Measurements from ENCODE around the gene MFSD2B.
"Not testable (repeated sequence)": the region's sequence is repeated elsewhere in the genome, so short reads cannot be mapped to it uniquely, and the experiment has no call there.

The MFSD2B gene, protein sequence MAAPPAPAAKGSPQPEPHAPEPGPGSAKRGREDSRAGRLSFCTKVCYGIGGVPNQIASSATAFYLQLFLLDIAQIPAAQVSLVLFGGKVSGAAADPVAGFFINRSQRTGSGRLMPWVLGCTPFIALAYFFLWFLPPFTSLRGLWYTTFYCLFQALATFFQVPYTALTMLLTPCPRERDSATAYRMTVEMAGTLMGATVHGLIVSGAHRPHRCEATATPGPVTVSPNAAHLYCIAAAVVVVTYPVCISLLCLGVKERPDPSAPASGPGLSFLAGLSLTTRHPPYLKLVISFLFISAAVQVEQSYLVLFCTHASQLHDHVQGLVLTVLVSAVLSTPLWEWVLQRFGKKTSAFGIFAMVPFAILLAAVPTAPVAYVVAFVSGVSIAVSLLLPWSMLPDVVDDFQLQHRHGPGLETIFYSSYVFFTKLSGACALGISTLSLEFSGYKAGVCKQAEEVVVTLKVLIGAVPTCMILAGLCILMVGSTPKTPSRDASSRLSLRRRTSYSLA

DNA sequence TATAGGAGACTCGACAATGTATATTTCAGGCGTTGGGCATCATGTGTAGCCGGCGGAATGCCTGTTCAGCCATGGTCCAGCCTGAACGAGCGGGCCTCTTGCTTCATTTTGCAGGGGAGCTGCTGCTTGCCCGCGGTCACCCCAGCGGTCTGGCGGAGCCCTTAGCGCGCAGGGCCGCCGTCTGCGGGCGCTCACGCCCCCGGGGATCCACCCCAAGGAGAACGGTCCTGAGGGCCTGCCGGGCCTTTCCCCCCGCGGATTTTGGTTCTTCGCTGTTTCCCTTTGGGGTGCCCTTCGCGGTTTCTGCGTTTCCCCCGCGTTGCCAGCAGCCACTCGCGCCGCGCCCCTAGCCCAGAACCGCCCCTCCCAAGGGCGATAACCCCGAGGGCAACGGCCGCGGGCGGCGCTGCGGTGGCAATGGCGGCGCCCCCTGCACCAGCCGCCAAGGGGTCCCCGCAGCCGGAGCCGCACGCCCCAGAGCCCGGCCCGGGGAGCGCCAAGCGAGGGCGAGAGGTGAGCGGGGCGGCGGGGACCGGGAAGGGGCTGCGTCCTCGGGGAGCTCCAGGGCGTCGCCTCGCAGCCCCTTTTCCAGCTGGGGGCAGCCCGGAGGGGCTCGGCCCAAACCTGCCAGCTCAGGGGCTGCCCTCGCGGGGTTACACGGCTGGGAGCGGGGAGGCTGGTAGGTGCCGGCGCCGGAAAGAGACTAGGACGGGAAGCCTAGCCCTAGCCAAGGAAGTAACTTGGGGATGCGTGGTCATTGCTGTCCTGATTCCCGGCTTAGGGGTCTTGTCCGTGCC is at the start of gene MFSD2B:
TSS of gene MFSD2B (plus strand) at position 406 of the 797 bp plus-strand sequence. CDS start at position 418, 12 bp downstream.
- DNase-seq (ENCODE audit: low read depth) = no peak
- peak within 1 kb of the TSS; percentile 43 for H3K4me3 ChIP-seq (ENCODE audit: low read depth, low read length)

DNA sequence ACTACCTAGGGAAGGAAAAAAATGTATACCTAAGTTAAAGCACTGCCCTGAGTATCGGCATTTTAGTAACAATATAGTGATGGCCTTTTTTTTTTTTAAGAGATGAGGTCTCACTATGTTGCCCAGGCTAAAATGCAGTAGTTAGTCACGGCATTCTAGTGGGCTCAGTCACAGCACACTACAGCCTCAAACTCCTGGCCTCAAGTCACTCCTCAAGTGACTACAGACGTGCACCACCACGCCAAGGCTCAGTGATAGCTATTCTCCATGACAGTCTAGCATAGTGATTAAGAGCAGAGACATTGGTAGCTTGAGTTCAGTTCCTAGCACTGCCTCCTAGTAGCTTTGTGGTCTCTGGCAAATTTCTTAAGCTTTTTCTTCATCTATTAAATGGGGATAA is 42.0 kb upstream of the MFSD2B start:
- H3K4me3 ChIP-seq (ENCODE audit: low read depth, low read length) = no peak overlapping the region
- no peak for DNase-seq (ENCODE audit: low read depth)

DNA sequence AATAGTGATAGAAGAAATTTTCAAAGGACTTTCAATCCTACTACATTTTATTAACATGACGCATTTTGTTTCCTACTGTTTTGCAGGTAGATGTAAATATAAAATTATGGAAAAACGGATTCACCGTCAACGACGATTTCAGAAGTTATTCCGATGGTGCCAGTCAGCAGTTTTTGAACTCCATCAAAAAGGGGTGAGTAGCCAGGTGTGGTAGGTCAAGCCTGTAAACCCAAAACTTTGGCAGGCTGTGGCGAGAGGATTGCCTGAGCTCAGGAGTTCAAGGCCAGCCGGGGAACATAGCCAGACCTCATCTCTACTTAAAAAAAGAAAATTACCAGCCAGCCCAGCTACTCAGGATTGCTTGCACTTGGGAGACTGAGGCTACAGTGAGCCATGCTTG is 33.0 kb upstream of the MFSD2B start:
- no peak overlapping the region for H3K4me3 ChIP-seq (ENCODE audit: low read depth, low read length)
- DNase-seq (ENCODE audit: low read depth) = no peak

DNA sequence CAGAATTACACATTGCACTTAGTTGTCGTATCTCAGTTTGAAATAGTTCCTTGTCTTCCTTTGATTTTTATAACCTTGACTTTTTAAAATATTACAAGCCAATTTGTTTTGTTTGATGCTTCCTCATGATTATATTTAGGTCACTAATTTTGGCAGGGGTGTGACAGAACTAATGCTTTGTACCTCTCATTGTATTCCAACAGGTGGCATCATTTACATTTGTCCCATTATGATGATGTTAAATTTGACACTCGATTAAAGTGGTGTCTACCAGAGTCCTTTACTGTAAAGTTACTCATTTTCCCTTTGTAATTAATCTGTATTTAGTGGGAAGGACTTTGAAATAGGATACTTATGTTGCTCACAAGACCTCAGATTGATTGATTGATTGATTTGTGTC is 21.5 kb upstream of the MFSD2B start:
- no peak for DNase-seq (ENCODE audit: low read depth)
- H3K4me3 ChIP-seq (ENCODE audit: low read depth, low read length) = no peak overlapping the region

DNA sequence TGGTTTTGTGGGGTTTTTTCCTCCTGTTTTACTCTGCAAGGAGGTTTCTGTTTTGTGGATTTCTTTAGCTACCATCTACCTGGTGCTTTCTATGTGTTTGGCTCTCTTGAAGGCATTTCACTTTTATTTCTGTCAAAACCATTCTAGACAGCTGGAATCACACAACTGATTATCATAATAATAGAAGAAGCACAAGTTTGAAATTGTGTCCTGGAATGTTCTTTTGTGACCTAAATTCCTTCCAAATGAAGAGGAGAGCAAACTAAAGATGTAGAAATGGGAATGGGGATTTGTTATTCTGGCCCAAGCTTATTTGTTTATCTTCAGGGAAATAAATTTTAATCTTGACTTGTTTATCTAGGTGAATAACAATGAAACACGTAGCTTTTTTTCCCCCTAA is 17.0 kb upstream of the MFSD2B start:
- DNase-seq (ENCODE audit: low read depth) = no peak
- H3K4me3 ChIP-seq (ENCODE audit: low read depth, low read length) = no peak overlapping the region

DNA sequence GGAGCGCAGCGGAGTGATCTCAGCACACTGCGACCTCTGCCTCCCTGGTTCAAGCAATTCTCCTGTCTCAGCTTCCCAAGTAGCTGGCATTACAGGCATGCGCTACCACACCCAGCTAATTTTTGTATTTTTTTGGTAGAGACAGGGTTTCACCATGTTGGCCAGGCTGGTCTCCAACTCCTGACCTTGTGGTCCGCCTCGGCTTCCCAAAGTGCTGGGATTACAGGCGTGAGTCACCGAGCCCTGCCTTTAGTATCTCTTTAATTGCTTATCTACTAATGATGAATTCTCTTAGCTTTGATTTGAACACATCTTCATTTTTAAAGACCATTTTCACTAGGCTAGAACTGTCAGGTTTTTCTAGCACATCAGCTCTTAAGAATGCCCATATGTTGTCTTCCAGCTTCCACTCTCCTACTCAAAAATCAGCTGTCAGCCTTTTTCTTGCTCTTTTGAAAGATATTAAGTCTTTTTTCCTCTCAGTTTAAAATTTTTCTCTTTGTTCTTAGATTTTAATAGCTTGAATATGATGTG is 16.1 kb upstream of the MFSD2B start:
- no peak overlapping the region for H3K4me3 ChIP-seq (ENCODE audit: low read depth, low read length)
- DNase-seq (ENCODE audit: low read depth) = no peak

DNA sequence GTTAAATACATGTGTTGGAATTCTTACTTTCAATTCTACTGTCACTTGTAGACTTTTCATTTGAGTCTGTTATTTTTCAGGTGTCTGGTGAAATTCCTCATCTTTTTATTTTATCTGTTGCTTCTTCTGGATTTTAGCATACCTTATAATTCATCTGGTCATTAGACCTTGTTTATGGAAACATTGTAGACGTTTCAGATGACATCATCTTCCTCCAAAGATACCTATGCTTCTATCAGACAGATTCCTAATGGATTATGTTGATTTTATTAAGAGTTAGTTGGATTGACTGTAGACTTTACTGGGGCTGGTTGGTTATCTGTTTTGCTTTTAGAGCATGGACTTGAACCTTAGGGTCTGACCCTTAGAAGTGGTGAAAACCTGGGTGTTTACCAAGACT is 15.3 kb upstream of the MFSD2B start:
- no peak overlapping the region for H3K4me3 ChIP-seq (ENCODE audit: low read depth, low read length)
- DNase-seq (ENCODE audit: low read depth) = no peak

DNA sequence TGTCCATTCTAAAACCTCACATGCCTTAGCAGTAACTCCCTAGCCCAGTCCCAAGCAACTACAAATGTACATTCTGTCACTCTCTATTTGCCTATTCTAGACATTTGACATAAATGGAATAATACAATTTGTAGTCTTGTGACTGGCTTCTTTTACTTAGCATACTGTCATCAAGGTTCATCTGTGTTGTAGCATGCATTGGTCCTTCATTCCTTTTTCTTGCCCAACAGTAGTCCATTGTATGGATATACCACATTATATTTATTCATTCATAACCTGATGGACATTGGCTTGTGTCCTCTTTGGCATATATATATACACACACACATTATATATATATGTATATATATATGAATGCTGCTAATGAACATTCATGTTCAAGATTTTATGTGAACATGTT is 2.2 kb upstream of the MFSD2B start:
- DNase-seq (ENCODE audit: low read depth) = no peak
- no peak overlapping the region for H3K4me3 ChIP-seq (ENCODE audit: low read depth, low read length)

DNA sequence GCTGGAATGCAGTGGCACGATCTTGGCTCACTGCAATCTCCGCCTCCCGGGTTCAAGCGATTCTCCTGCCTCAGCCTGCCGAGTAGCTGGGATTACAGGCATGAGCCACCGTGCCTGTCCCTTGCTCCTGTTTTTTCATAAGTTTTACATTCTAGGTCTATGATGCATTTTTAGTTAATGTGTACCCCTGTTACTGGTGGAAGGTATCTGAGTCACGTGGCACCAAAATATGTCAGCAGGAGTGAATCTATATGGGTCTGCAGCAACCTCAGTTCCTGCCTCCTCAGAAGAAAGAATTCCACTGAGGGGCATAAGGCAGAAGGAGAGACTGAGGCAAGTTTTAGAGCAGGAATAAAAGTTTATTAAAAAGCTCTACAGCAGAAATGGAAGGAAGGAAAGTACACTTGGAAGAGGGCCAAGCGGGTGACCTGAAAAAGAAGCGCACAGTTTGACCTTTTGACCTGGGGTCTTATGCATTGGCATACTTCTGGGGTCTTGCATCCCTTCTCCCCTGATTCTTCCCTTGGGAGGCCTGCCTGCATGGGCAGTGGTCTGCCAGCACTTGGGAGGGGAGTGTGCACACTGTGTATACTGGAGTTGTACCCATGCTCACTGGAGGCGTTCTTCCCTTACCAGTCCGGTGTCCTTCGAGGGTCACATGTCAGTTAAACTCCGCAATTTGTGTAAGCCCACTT is 1.1 kb upstream of the MFSD2B start:
- no peak for DNase-seq (ENCODE audit: low read depth)
- no peak overlapping the region for H3K4me3 ChIP-seq (ENCODE audit: low read depth, low read length)

DNA sequence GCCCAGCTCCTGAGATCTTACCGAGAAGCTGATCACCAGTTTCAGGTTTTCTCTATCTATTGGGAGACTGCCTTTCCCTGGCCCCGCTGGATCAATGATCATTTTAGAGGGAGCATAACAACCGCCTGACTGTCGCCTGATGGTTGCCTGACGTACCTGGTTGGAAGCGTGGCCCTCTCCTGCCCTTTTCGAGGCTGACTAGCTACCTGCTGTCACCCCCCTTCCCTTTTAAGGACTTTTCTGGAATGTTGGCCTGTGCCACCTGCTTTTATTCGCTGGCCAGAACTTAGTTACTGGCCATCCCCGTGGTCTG is 562 bp upstream of the MFSD2B start:
- H3K4me3 ChIP-seq (ENCODE audit: low read depth, low read length) = peak overlapping the region; percentile 43
- DNase-seq (ENCODE audit: low read depth) = no peak

DNA sequence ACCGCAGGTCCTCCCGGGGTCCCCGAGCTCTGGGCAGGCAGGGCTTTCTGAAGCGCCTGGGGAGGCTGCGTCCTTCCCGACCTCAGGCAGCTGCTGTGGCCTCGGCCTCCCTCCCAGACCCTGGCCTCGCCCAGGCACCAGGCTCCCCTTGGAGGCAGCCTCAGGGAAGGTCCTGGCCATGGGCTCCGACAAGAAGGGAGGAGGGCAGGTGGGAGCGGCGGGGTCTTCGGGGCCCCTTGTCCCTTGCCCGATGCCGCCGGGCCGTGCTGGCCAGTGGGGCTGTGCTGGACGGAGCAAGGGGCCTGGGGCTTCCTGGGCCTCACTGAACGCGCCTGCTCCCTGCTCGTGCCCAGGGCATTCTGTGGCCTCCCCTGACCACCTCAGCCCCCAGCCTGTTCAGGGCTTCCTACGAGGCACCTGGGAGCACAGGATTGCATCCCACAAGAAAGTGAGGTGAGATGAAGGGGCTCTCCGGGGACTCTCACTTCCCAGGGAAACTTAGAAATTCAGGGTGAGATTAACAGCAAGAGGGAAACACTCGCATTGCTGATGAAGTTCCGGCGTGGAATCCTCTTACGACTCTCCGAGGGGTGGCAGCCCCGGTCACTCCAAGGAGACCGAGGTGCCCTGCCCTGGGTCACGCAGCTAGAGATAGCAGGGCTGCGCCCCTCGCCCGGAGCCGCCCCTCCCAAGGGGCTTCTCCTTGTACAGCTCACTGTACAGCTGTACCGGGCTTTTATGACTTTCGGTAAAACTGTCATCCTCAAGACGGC is 778 bp downstream of the MFSD2B start:
- no peak for DNase-seq (ENCODE audit: low read depth)
- H3K4me3 ChIP-seq (ENCODE audit: low read depth, low read length) = peak overlapping the region; percentile 43

DNA sequence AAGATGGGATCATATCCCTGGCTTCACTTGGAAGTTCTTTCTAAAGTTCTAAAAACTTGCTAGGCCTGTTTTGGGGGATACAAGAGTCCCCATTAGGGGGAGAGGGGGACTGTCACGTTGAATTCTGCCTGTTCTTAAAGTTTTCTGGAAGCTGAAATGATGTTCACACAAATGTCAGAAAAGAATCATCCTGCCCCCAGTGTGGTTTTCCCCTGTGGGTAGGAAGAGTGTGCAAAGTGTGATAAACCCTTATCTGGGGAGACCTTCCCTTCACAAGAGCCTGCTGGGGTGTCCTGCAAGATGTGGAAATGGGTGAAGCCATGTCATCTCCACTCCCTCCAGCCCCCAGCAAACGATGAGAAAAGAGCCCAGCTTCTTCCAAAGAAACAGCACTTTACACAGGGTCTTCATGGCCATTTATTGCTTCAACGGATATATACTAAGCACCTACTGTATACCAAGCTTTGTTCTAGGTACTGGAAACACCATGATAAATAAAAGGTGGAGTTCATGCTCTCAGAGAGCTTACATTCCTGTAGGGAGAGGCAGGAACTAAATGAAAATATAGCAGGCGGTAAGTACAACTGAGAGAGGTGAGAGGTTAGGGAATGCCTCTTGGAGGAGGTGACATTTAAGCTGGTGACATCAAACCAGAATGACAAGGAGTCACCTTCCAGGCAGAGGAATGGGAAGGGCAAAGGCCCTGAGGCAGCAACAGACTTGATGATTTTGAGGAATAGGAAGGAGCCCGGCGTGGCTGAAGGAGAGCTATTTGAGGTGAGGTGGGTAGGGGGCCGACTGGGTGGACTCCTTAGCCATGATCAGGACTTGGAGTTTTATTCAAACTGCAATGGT is 1.6 kb downstream of the MFSD2B start:
- no peak for DNase-seq (ENCODE audit: low read depth)
- no peak overlapping the region for H3K4me3 ChIP-seq (ENCODE audit: low read depth, low read length)

DNA sequence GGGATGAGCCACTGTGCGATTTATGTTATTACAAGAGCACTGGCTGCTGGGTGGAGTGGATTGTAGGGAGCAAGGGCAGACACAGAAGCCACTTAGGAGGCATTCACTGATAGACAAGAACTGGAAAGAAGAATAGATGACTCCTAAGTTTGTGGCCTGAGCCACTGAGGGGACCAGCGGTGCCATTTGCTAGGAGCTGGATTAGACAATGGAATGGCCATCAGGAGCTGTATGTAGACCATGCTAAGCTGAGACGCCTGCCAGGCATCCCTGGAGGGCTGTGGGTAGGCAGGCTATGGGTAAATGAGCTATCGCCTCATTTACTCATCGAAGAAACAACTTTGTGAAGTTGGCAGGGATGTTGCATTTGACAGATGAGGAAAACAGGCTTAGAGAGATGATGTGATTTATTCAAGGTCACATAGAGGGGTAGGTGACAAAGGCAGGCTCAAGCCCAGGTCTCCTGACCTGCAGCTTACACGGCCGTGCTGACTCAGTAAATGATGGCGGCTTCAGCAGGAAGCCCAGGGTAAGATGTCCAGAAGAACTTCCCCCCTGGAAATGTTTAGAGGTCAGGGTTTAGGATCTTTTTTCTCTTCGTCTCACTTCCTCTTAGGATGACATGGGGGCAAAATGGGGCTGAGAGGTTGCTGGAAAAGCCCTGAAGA is 2.8 kb downstream of the MFSD2B start:
- no peak for DNase-seq (ENCODE audit: low read depth)
- H3K4me3 ChIP-seq (ENCODE audit: low read depth, low read length) = no peak overlapping the region

DNA sequence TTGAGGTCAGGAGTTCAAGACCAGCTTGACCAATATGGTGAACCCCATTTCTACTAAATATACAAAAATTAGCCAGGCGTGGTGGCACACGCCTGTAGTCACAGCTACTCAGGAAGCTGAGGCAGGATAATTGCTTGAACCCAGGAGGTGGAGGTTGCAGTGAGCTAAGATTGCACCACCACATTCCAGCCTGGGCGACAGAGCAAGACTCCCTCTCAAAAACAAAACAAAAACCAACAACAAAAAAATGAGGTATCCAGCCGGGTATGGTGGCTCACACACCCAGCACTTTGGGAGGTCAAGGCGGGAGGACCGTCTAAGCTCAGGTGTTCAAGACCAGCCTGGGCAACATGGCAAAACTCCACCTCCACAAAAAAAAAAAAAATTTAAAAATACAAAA is 5.0 kb downstream of the MFSD2B start:
- not testable (repeated sequence) for H3K4me3 ChIP-seq (ENCODE audit: low read depth, low read length); DNase-seq (ENCODE audit: low read depth)

DNA sequence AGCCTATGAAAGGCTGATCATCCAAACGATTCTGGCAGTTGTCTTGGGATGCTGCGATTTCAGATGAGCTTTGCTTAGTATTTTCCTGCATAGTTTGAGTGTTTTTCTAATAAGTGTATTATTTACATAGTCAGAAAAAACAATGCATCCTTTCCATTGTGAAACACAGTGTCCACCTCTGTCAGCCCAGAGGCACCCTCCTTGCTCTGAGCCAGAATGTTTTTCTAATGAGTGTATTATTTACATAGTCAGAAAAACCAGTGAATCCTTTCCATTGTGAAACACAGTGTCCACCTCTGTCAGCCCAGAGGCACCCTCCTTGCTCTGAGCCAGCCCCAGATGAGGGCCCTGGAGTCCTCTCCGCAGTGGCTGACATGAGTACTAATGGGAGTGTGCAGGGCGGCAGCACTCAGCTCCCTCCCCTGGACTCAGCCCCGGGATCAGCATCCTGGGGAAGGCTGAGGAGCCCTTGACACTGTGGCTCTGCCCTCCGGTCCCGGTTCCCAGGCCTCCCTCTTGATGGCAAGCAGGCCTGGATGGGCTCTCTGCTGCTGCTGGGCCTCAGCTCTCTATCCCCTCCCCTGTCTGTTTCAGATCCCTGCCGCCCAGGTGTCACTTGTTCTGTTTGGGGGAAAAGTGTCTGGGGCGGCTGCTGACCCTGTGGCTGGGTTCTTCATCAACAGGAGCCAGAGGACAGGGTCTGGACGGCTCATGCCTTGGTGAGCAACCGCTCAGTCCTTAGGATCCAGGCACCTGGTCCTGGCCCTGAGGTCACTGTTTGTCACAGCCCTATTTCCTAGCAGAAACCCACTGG is 5.9 kb downstream of the MFSD2B start:
- peak; percentile 67 for DNase-seq (ENCODE audit: low read depth)
- no peak overlapping the region for H3K4me3 ChIP-seq (ENCODE audit: low read depth, low read length)

DNA sequence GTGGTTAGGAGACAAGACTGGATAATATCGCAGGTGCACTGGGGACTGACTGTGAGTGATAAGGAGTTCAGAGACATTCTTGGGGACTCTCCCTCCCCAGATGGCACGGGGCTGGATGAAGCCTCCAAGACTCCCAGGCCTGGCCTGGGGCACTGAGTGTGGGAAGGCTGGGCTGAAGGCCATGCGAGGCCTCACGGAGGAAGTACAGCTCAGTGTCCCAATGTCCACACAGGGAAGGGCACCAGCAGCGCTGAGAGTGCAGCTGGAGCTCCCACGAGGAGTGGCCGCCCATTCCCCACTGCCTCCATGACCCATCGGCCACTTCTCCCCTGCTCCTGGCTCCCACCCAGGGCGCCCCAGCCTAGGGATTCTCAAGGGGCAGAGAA is 6.5 kb downstream of the MFSD2B start:
- DNase-seq (ENCODE audit: low read depth) = no peak
- no peak overlapping the region for H3K4me3 ChIP-seq (ENCODE audit: low read depth, low read length)

Data from skeletal muscle cell (primary cell).